ENCODE results near the gene ATP2C1.

Gene ATP2C1

GRCh38 chr3:130894130-130894985 is 474 bp downstream of the ATP2C1 start:
- intact Hi-C loops (cut with DNase I), result loop anchor here (10.0 kb wide), 2 partner anchors 490 to 620 kb away; partner anchors contain the start of gene NUDT16
- DNase-seq, result peak; percentile 21 to 91 (median 44)

GRCh38 chr3:130894986-130895280 is 1.0 kb downstream of the ATP2C1 start:
- intact Hi-C loops (cut with DNase I), result loop anchor here (5.0 to 10.0 kb wide), 3 partner anchors 127 to 620 kb away; partner anchors contain the start of gene NUDT16
- DNase-seq, result peak in 1 of 10 donors; percentile 47

GRCh38 chr3:130895690-130896488 is 2.0 kb downstream of the ATP2C1 start:
- intact Hi-C loops (cut with DNase I), result loop anchor here (5.0 to 10.0 kb wide), 3 partner anchors 126 to 621 kb away; partner anchors contain the start of gene NUDT16
- no peak for DNase-seq

GRCh38 chr3:130897316-130897715 is 3.4 kb downstream of the ATP2C1 start:
- DNase-seq, result no peak
- intact Hi-C loops (cut with DNase I), result loop anchor here (5.0 to 10.0 kb wide), 3 partner anchors 125 to 623 kb away; partner anchors contain the start of gene NUDT16

GRCh38 chr3:130900959-130901358 is 7.1 kb downstream of the ATP2C1 start:
- intact Hi-C loops (cut with DNase I), result no loop called here
- DNase-seq, result no peak

GRCh38 chr3:130901463-130902204 is 7.8 kb downstream of the ATP2C1 start:
- no peak for DNase-seq
- intact Hi-C loops (cut with DNase I), result no loop called here

GRCh38 chr3:130903412-130903908 is 9.6 kb downstream of the ATP2C1 start:
- intact Hi-C loops (cut with DNase I), result no loop called here
- no peak for DNase-seq

- no peak for DNase-seq
- intact Hi-C loops (cut with DNase I), result no loop called here
These were observed 10.6 kb downstream of the ATP2C1 start for GRCh38 chr3:130904491-130904890.

GRCh38 chr3:130905551-130905950 is 11.7 kb downstream of the ATP2C1 start:
- DNase-seq, result no peak
- intact Hi-C loops (cut with DNase I), result no loop called here

GRCh38 chr3:130906374-130906995 is 12.6 kb downstream of the ATP2C1 start:
- DNase-seq, result no peak
- intact Hi-C loops (cut with DNase I), result no loop called here

- intact Hi-C loops (cut with DNase I), result no loop called here
- DNase-seq, result no peak
These were observed 13.6 kb downstream of the ATP2C1 start for GRCh38 chr3:130907500-130907899.

- no peak for DNase-seq
These were observed 14.1 kb downstream of the ATP2C1 start for GRCh38 chr3:130907966-130908365.

GRCh38 chr3:130915567-130916292 is 21.8 kb downstream of the ATP2C1 start:
- DNase-seq, result no peak
- intact Hi-C loops (cut with DNase I), result no loop called here

More at GRCh38 chr3:130907966-130908365, 14.1 kb downstream of the ATP2C1 start:
- intact Hi-C loops (cut with DNase I), result no loop called here

- DNase-seq, result no peak
- intact Hi-C loops (cut with DNase I), result no loop called here
These were observed 22.8 kb downstream of the ATP2C1 start for GRCh38 chr3:130916507-130917167.

GRCh38 chr3:130918328-130918727 is 24.4 kb downstream of the ATP2C1 start:
- no peak for DNase-seq
- intact Hi-C loops (cut with DNase I), result no loop called here

GRCh38 chr3:130925628-130926027 is 31.7 kb downstream of the ATP2C1 start:
- intact Hi-C loops (cut with DNase I), result no loop called here
- no peak for DNase-seq

- intact Hi-C loops (cut with DNase I), result no loop called here
- DNase-seq, result no peak
These were observed 32.6 kb downstream of the ATP2C1 start for GRCh38 chr3:130926504-130926903.

- no peak for DNase-seq
- intact Hi-C loops (cut with DNase I), result no loop called here
These were observed 35.9 kb downstream of the ATP2C1 start for GRCh38 chr3:130929804-130930203.

- DNase-seq, result no peak
- intact Hi-C loops (cut with DNase I), result no loop called here
These were observed 39.1 kb downstream of the ATP2C1 start for GRCh38 chr3:130932979-130933378.

Data from posterior cingulate gyrus (tissue), 11 donors.